SIG-M5 treated with dmso at 0.1 percent for 504 hours (cell line): ENCODE data around the gene FBXO11.
"Not testable (repeated sequence)": the region's sequence is repeated elsewhere in the genome, so short reads cannot be mapped to it uniquely, and the experiment has no call there.

Source experiments
- DNase-seq: peaks from one replicate; lab custom pipeline; 2025; ENCODE audit not compliant: unreplicated experiment; lab: John Stamatoyannopoulos, UW

Gene FBXO11

GRCh38 chr2:47862949-47863348 lies 43.3 kb downstream of the FBXO11 start:
- DNase-seq: no peak

- not testable (repeated sequence) for DNase-seq
Observed at GRCh38 chr2:47853067-47853777, 53.1 kb downstream of the FBXO11 start.

DNA sequence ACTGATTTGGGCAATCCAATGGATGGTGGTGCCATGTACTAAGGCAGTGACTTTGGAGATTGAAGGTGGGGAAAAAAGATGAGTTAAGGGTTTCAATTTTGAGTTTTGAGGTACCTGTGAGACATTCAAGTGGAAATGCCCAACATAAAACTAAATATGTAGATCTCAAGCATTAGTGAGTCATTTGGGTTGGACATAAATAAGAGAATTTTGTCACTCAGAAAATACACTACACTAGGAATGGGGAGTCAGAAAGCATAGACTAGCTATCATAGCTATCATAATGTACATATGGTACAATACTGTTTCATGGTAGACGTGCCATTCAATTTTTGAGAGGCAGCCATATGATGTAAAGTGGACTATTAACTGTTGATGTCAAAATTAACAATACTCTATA lies 56.1 kb downstream of the FBXO11 start:
- no peak for DNase-seq

- DNase-seq: no peak
Observed at GRCh38 chr2:47849368-47849767, 56.9 kb downstream of the FBXO11 start.

GRCh38 chr2:47844162-47844561 lies 62.1 kb downstream of the FBXO11 start:
- no peak for DNase-seq

- DNase-seq: no peak
Observed at GRCh38 chr2:47843407-47843806, 62.9 kb downstream of the FBXO11 start.

GRCh38 chr2:47842846-47843245 lies 63.5 kb downstream of the FBXO11 start:
- DNase-seq: no peak

- no peak for DNase-seq
Observed at GRCh38 chr2:47838686-47839085, 67.6 kb downstream of the FBXO11 start.

GRCh38 chr2:47838249-47838648 lies 68.0 kb downstream of the FBXO11 start:
- DNase-seq: no peak

DNA sequence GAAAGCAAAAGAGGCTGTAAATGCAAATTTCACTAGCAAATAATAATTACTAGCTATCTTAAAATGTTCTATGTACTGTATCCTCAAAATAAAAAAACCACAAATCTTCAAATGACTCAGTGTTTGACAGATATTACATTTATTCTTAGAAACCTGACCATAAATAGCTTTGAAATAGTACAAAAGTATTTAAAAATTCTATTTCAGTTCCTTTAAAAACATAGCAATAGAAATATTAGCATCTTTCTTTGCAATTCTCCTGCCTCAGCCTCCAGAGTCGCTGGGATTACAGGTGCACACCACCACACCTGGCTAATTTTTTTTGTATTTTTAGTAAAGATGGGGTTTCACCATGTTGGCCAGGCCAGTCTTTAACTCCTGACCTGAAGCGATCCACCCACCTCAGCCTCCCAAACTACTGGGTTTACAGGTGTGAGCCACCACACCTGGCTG lies 72.8 kb downstream of the FBXO11 start:
- DNase-seq: no peak

- DNase-seq: no peak
Observed at GRCh38 chr2:47822518-47822917, 83.8 kb downstream of the FBXO11 start.

DNA sequence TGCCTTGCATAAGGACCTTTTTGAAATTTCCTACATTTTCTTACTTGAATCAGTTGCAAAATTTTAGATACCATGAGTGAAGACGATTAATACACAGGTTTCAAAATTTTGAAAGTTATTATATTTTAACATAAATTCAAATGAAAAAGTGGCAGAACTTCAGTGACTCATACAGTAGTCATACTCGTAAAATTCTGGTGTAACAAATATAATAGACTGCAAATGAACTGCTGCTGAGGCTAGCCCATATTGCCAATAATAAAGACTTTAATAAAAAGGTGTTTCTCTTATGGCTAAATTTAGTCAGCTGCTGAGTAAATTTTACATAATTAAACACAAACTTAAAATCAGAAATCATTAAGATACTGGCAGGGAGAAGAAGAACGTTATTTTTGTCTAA lies 86.5 kb downstream of the FBXO11 start:
- DNase-seq: no peak

DNA sequence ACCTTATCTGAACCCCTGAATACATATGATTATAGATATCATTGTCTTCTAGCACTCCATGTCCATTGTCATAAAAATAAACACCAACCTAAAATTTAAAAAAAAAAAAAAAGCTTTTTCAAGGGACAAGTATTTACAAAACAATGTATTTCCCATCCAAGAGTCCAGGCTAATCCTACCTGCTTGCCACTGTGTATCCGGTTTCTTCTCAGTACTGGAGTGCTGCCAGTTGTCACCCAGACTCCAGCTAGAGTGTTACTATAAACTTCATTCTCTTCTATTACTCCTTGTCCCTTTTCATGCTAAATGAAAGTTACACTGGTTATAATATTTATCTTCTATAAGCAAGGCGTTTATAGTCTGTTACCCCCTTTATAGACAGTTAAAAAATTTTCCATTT lies 87.5 kb downstream of the FBXO11 start:
- DNase-seq: no peak

DNA sequence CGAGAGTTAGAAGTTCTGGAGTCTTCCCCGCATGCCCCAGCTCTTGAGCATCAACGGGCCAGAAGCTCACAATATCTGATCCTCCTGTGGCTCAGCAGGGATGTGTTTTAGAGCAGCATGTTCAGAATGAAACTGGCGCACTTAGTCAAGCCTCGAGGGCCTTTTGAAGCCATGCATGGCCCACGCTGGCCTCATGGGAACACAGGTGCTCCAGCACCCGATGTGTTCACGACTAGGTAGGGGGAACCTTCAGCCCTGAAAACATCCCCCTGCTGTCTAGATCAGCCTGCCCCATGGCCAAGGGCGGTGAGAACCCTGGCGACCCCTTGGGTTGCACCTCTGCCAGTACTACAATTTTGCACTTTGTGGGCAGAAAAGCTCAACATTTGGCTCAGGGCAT lies 90.5 kb downstream of the FBXO11 start:
- DNase-seq: no peak

DNA sequence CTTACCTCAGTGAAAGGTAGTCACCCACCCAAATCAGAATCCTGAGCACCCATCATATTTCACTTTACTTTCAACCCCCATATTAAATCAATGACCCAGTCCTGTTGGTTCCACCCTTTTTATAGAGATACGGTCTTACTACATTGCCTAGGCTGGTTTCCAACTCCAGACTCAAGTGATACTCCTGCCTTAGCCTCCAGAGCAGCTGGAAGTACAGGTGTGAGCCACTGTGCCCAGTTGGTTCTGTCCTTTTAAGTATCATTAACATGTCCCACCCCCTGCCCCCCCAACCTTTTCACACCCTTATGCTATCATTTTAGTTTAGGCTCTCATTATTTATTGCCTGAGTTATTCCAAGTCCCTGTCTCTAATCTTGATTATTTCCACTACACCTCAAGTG lies 94.6 kb downstream of the FBXO11 start:
- DNase-seq: no peak

DNA sequence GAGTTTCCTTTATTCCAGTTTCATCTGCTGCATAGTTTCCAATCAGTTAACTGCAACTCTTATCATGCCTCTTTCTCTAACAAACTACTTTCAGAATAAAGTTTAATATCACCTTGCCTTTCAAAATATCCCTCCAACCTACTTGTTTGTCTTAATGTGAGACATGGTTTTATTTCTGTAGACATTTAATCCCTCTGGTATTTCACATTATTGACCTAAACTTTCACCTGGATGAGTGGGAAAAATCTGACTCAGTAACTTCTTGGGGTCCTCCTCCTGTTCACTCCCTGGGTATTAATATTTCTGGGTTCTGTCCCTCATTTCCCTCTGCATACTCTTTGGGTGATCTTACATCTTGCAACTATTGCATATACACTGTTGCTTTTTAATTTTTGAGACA lies 95.4 kb downstream of the FBXO11 start:
- no peak for DNase-seq

DNA sequence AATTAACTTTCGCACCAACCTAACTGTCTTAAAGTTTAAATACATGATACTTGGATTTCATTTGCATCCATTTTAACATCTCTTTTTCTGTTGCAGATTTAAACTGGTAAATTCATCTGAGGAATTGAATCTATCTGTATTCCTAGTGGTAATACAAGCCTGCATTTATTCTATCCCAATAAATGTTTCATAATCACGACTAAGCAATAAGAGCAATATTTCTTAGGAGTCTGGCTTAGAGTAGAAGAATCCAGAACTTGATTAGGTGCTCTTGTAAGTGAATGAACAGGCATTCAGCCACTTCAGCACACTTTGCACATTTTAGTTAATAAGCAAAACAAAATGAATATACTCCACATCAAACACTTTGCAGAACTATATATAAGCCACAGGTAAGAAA lies 96.4 kb downstream of the FBXO11 start:
- no peak for DNase-seq

DNA sequence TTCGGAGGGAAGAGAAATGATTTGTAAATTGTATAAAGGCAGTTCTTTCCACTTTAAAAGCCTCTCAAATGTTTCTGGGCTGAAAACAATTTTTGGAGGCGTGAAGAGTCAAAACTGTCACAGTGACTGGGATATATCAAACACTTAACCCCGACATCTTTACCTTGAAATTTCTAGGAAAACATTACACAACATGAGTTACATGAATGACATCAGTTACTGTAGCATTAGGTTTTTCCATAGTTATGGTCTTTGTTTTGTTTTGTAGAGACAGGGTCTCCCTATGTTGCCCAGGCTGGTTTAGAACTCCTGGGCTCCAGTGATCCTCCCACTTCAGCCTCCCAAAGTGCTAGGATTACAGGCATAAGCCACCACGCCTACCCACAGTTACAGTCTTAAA lies 97.7 kb downstream of the FBXO11 start:
- DNase-seq: no peak

- no peak for DNase-seq
Observed at GRCh38 chr2:47805850-47806249, 100.4 kb downstream of the FBXO11 start.

- no peak for DNase-seq
Observed at GRCh38 chr2:47803770-47804169, 102.5 kb downstream of the FBXO11 start.

DNA sequence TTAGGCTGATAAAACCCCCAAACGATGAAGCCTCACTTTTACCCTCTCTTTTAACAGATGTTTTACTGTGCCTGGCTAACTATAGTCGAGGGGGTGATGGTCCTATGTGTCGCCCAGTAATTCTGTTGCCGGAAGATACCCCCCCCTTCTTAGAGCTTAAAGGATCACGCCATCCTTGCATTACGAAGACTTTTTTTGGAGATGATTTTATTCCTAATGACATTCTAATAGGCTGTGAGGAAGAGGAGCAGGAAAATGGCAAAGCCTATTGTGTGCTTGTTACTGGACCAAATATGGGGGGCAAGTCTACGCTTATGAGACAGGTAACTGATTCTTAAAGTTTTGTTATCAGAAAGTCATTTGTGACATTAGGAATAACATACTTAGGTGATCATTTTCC lies 102.9 kb downstream of the FBXO11 start:
- DNase-seq: no peak

DNA sequence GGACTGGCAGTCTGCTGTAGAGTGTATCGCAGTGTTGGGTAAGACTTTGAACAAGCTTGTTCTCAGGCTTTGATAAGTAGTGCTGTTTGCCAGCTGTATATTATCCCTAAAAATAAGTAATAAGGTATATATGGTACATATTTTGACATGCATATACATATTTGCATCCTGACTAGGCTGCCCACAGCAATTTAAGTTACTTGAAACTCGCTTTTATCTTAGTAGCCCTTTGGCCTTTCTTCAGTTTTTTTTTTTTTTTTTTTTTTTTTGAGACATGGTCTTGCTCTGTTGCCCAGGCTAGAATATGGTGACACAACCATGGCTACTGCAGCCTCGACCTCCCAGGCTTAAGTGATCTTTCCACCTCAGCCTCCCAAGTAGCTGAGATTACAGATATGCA lies 105.2 kb downstream of the FBXO11 start:
- no peak for DNase-seq

GRCh38 chr2:47799031-47799609 lies 107.2 kb downstream of the FBXO11 start:
- peak; percentile 23 for DNase-seq
